PC-3 (cell line): ENCODE data around the gene TP53I13. TPM values are rescaled to one million over a fixed set of nuclear protein-coding genes. Genes with fewer than 3 reads are reported as not detected.

ENCODE experiments used
- ATAC-seq: fragments of 200-7000 bp; cut with Tn5 transposase; 2 replicates; pipeline ENCODE4 v1.9.1; 2020; ENCODE audit warnings: mild to moderate bottlenecking, moderate library complexity
- BruUV-seq: library from RNA; stranded (reverse); fragments of 400-500 nt; replicated peaks from 2 replicates; lab custom pipeline; 2021; lab: Mats Ljungman, UMichigan
- CTCF ChIA-PET: fragments of 300-600 bp; sonication (Branson Sonifier 250); formaldehyde crosslinking; loops from one replicate; lab custom pipeline; 2022; ENCODE audit warnings: antibody characterized with exemption; lab: Charles Lee
- POLR2A ChIA-PET: fragments of 300-600 bp; sonication (Branson Sonifier 250); formaldehyde crosslinking; loops from one replicate; lab custom pipeline; 2022; ENCODE audit warnings: antibody characterized with exemption; ENCODE audit not compliant: unreplicated experiment; lab: Charles Lee
- DNase-seq: peaks from one replicate; pipeline ENCODE4 v3.0.0-alpha.2; 2015
- H2AFZ ChIP-seq: fragments of 300-600 bp; sonication (generic); 2 replicates; pipeline ENCODE4 v1.6.0; 2016; ENCODE audit warnings: antibody characterized with exemption, low read length
- H3F3A ChIP-seq: fragments of 300-600 bp; sonication (generic); one replicate; pipeline ENCODE4 v1.6.0; 2017; ENCODE audit warnings: antibody characterized with exemption, low read length, control low read depth, mild to moderate bottlenecking; ENCODE audit not compliant: unreplicated experiment
- H3K27ac ChIP-seq: fragments of 300-600 bp; sonication (generic); 2 replicates; pipeline ENCODE4 v1.5.1; 2016; ENCODE audit warnings: mild to moderate bottlenecking, low read length
- H3K27me3 ChIP-seq: fragments of 300-600 bp; sonication (generic); 2 replicates; pipeline ENCODE4 v1.6.1; 2016; ENCODE audit warnings: low read length, mixed read lengths
- H3K36me3 ChIP-seq: fragments of 300-600 bp; sonication (generic); 2 replicates; pipeline ENCODE4 v1.6.1; 2016; ENCODE audit warnings: low read depth, mixed run types, low read length, mixed read lengths
- H3K4me1 ChIP-seq: fragments of 300-600 bp; sonication (generic); 2 replicates; pipeline ENCODE4 v1.5.1; 2016; ENCODE audit warnings: low read length; ENCODE audit not compliant: insufficient read depth
- H3K4me2 ChIP-seq: fragments of 300-600 bp; sonication (generic); 2 replicates; pipeline ENCODE4 v1.6.0; 2016; ENCODE audit warnings: low read length
- H3K4me3 ChIP-seq: fragments of 300-600 bp; sonication (generic); 2 replicates; pipeline ENCODE4 v1.5.1; 2016; ENCODE audit warnings: mild to moderate bottlenecking, low read length, mixed read lengths
- H3K79me2 ChIP-seq: fragments of 300-600 bp; sonication (generic); 2 replicates; pipeline ENCODE4 v1.6.1; 2017; ENCODE audit warnings: low read length, mixed read lengths
- H3K9ac ChIP-seq: fragments of 300-600 bp; sonication (generic); 2 replicates; pipeline ENCODE4 v1.6.0; 2016; ENCODE audit warnings: mild to moderate bottlenecking, low read length
- H3K9me2 ChIP-seq: fragments of 300-600 bp; sonication (generic); replicated peaks from 2 replicates; pipeline ENCODE4 v1.6.1; 2016; ENCODE audit warnings: mixed run types, low read length, mixed read lengths
- H3K9me3 ChIP-seq: fragments of 300-600 bp; sonication (generic); 2 replicates; pipeline ENCODE4 v1.6.1; 2016; ENCODE audit warnings: low read length, mixed read lengths
- H4K20me1 ChIP-seq: fragments of 300-600 bp; sonication (generic); 2 replicates; pipeline ENCODE4 v1.6.1; 2016; ENCODE audit warnings: low read length, mixed read lengths
- CTCF ChIP-seq: fragments of 300-600 bp; sonication (generic); conservative IDR thresholded peaks from 2 replicates; pipeline ENCODE4 v1.5.1; 2017; ENCODE audit warnings: antibody characterized with exemption, low read depth, mild to moderate bottlenecking, low read length
- EZH2 ChIP-seq: fragments of 300-600 bp; sonication (generic); IDR thresholded peaks from one replicate; pipeline ENCODE4 v1.6.1; 2017; ENCODE audit warnings: antibody characterized with exemption, mild to moderate bottlenecking, low read length; ENCODE audit not compliant: unreplicated experiment
- EZH2phosphoT487 ChIP-seq: fragments of 300-600 bp; sonication (generic); IDR thresholded peaks from 2 replicates; pipeline ENCODE4 v1.6.1; 2018; ENCODE audit warnings: mild to moderate bottlenecking, antibody characterized with exemption, low read length, borderline replicate concordance
- intact Hi-C: fragments of 100-400 bp; cut with micrococcal nuclease; formaldehyde crosslinking; loops from 2 replicates; pipeline ENCODE4 v1.9.0; 2023
- total RNA-seq: library from RNA; depleted of rRNA; stranded (reverse); fragments of >200 nt; gene quantifications from 2 replicates; pipeline ENCODE4 v1.2.3, GENCODE V29; 2014

TP53I13 gene
- total RNA-seq, 1 experiment from 2014 or later: 45.0 TPM

GRCh38 chr17:29583324-29584248, 15.1 kb downstream of the TP53I13 start:
- Histone ChIP-seq H3K36me3 (no peaks in the 10 kb centered on the region), H3K9me2 (no peaks in the 10 kb centered on the region), H3K27me3 (no peaks in the 10 kb centered on the region), H3K4me2 (no peak overlapping the region), H3K27ac (no peak overlapping the region), H3F3A (no peaks in the 10 kb centered on the region), H3K79me2 (peaks cover 36% of the 10 kb centered on the region), H3K9ac (no peak overlapping the region), H2AFZ (no peak overlapping the region), H3K9me3 (no peaks in the 10 kb centered on the region), H3K4me3 (no peak overlapping the region), H3K4me1 (peaks cover 8% of the 10 kb centered on the region), H4K20me1 (no peaks in the 10 kb centered on the region)
- ATAC-seq (no peak), DNase-seq (no peak)
- BruUV-seq: no TSS peak
- ChIA-PET POLR2A (no interaction called here), CTCF (interaction anchor here (0.6 kb wide), 1 partner anchor 17 kb away, joined by 3 read pairs; the partner anchor contains the start of gene ABHD15)
- no peak for TF ChIP-seq EZH2
- TF ChIP-seq CTCF: no peak
- TF ChIP-seq EZH2phosphoT487: no peak
- intact Hi-C loops: no loop called here

GRCh38 chr17:29584452-29585079, 16.1 kb downstream of the TP53I13 start:
- no peak for DNase-seq
- Histone ChIP-seq H3K4me3 (no peak overlapping the region), H3K36me3 (no peaks in the 10 kb centered on the region), H3K27me3 (no peaks in the 10 kb centered on the region), H3K9ac (no peak overlapping the region), H3K79me2 (peaks cover 40% of the 10 kb centered on the region), H4K20me1 (no peaks in the 10 kb centered on the region), H3K4me2 (no peak overlapping the region), H3K9me3 (no peaks in the 10 kb centered on the region), H3K9me2 (no peaks in the 10 kb centered on the region), H3F3A (no peaks in the 10 kb centered on the region), H3K27ac (no peak overlapping the region), H3K4me1 (peaks cover 8% of the 10 kb centered on the region), H2AFZ (no peak overlapping the region)
- no TSS peak for BruUV-seq
- intact Hi-C loops: no loop called here
- ChIA-PET POLR2A (no interaction called here), CTCF (no interaction called here)
- no peak for ATAC-seq
- TF ChIP-seq EZH2phosphoT487: no peak

- Histone ChIP-seq H4K20me1 (no peaks in the 10 kb centered on the region), H3K4me1 (peaks cover 13% of the 10 kb centered on the region), H3K9me3 (no peaks in the 10 kb centered on the region), H2AFZ (no peak overlapping the region), H3K4me2 (no peak overlapping the region), H3F3A (no peaks in the 10 kb centered on the region), H3K27ac (no peak overlapping the region), H3K4me3 (no peak overlapping the region), H3K79me2 (peaks cover 40% of the 10 kb centered on the region), H3K9me2 (no peaks in the 10 kb centered on the region), H3K27me3 (no peaks in the 10 kb centered on the region), H3K9ac (no peak overlapping the region), H3K36me3 (no peaks in the 10 kb centered on the region)
- intact Hi-C loops: no loop called here
- TF ChIP-seq EZH2 (no peak), EZH2phosphoT487 (no peak), CTCF (peak; percentile 34; the same call in 1 of the 2 replicates)
- POLR2A ChIA-PET: no interaction called here
- BruUV-seq: no TSS peak
- ATAC-seq (no peak), DNase-seq (no peak)
- CTCF ChIA-PET: no interaction called here
Observed at GRCh38 chr17:29585080-29585751, 16.7 kb downstream of the TP53I13 start.
